ENCODE data around the gene ASIC3.
"Not testable (repeated sequence)": the region's sequence is repeated elsewhere in the genome, so short reads cannot be mapped to it uniquely, and the experiment has no call there.

The ASIC3 gene

GRCh38 chr7:151047976-151048815 lies at the start of gene ASIC3:
Gene ASIC3 (plus strand): TSS chr7:151048531. CDS start chr7:151048886, 355 bp downstream.
- DNase-seq: no peak

DNA sequence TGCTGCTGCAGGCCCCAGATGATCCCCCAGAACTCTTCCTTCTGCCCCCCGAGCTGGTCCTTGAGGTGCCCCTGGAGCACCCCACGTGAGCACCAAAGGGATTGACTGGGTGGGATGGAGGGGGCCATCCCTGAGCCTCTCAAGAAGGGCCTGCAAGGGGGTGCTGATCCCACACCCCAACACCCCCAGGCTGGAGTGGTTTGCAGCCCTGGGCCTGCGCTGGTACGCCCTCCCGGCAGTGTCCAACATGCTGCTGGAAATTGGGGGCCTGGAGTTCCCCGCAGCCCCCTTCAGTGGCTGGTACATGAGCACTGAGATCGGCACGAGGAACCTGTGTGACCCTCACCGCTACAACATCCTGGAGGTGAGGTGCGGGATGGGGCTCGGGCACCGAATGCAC lies 49.3 kb upstream of the ASIC3 start:
- no peak for DNase-seq

- peak; percentile 48 to 54 for DNase-seq
Measured at GRCh38 chr7:150999497-151000230, 48.7 kb upstream of the ASIC3 start.

- no peak for DNase-seq
Measured at GRCh38 chr7:151000897-151001495, 47.3 kb upstream of the ASIC3 start.

GRCh38 chr7:151001546-151001945 lies 46.8 kb upstream of the ASIC3 start:
- no peak for DNase-seq

DNA sequence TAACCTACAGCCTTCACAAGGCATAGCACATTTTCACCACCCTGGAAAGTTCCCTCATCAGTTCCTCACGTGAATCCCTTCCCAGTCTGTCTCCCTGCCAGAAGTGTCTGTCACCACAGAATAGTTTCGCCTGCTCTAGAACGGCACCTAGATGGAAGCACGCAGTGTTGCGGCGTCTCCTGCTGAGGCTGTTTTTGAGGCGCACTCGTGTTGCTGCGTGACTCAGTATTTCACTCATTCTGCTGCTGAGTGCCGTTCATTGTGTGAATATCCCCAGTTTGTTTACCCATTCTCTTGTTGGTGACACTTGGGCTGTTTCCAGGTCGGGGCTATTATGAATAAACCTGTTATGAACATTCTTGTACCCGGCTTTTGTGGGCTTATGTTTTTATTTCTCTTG lies 44.8 kb upstream of the ASIC3 start:
- no peak for DNase-seq

- no peak for DNase-seq
Measured at GRCh38 chr7:151005566-151005965, 42.8 kb upstream of the ASIC3 start.

GRCh38 chr7:151006590-151007300 lies 41.6 kb upstream of the ASIC3 start:
- no peak for DNase-seq

DNA sequence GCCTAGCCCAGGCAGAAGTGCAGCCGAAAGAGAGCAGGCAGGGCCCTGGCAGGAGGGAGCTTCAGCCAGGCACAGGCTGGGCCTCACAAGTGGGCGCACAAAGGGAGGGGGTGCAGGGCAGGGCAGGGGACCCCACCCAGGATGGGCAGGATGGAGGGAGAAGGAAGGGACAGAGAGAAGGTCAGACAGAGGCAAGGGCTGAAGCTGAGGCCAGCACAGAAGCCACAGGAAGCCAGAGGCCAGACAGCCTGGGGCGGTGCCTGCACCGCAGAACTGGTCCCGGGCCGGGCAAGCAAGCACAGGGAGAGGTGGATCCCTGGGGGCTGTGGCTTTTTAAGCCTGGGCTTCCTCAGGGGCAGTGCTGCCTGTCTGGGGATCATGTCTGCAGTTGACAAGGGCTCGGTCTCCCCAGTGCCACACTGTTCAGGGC lies 40.8 kb upstream of the ASIC3 start:
- no peak for DNase-seq

DNA sequence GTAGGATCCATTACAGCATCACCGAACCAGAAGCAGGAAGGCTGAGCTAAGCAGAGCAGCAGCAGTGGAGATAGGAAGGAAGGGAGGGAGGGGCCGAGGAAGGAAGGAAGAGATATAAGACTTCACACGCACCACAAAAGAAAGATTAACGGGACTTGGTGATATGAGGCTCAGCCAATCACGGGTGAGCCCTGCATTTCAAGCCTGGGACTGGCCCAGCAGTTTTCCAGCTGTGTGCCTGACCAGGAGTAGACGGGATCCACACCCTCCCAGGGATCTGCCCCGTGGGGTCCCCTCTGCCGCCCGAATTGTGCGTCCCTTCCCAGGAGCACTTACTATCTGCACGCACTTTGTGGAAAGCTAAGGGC lies 40.2 kb upstream of the ASIC3 start:
- peak; percentile 25 to 62 for DNase-seq

GRCh38 chr7:151008511-151009323 lies 39.6 kb upstream of the ASIC3 start:
- DNase-seq: peak; percentile 79 to 87

GRCh38 chr7:151009327-151010036 lies 38.8 kb upstream of the ASIC3 start:
- no peak for DNase-seq

DNA sequence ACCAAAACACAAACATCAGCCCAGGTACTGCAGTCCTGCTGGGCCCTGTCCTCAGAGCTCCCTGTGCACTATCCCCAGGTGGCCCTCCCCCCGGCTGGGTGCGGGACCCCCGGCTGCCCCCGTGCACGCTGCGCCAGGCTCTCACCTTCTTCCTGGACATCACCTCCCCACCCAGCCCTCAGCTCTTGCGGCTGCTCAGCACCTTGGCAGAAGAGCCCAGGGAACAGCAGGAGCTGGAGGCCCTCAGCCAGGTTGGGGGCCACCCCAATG lies 38.4 kb upstream of the ASIC3 start:
- DNase-seq: no peak

GRCh38 chr7:151010307-151011096 lies 37.8 kb upstream of the ASIC3 start:
- DNase-seq: peak; percentile 44 to 50

DNA sequence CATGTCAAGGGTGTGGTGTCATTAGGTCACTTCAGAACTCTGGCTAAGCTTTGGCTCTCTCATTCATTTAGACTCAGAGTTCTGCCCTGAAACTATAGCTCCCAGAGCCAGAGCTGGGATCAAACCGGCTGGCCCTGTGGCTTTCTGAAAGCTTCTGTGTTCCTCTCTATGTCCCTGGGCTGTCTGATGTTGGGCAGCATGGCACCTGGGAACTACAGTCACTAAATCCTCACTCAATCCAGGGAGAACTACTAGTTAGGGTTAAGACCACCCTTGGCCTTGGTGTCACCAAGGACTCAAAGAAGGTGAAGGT lies 37.3 kb upstream of the ASIC3 start:
- peak in 1 of 2 donors; percentile 48 for DNase-seq

GRCh38 chr7:151011616-151012015 lies 36.7 kb upstream of the ASIC3 start:
- DNase-seq: not testable (repeated sequence)

GRCh38 chr7:151012031-151012692 lies 36.2 kb upstream of the ASIC3 start:
- no peak for DNase-seq

- peak in 1 of 2 donors; percentile 31 for DNase-seq
Measured at GRCh38 chr7:151012911-151013347, 35.4 kb upstream of the ASIC3 start.

DNA sequence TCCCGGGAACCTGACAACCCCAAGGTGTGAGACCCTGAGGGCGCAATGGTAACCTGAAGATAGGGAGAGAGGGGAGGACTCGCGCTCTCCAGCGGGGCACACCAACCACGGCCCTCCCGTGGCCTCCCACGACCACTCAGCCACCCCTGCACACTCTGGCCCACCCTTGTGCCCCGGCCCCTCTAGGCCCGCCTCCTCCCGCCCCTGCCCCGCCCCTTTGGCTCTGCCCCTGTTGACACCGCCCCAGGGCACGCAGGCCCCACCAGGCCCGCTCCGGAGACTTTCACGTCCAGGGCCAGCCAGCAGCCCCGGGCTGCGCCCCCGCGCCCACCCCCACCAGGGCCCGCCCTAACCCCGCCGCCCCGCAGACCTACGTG lies 35.0 kb upstream of the ASIC3 start:
- no peak for DNase-seq

DNA sequence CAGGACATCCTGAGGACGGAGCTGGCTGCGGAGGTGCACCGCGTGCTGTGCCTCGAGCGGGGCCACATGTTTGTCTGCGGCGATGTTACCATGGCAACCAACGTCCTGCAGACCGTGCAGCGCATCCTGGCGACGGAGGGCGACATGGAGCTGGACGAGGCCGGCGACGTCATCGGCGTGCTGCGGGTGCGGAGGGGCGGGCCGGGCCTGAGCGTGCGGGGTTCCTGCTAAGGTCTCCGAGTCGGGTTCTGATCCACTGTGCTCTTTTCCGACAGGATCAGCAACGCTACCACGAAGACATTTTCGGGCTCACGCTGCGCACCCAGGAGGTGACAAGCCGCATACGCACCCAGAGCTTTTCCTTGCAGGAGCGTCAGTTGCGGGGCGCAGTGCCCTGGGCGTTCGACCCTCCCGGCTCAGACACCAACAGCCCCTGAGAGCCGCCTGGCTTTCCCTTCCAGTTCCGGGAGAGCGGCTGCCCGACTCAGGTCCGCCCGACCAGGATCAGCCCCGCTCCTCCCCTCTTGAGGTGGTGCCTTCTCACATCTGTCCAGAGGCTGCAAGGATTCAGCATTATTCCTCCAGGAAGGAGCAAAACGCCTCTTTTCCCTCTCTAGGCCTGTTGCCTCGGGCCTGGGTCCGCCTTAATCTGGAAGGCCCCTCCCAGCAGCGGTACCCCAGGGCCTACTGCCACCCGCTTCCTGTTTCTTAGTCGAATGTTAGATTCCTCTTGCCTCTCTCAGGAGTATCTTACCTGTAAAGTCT lies 34.4 kb upstream of the ASIC3 start:
- DNase-seq: peak; percentile 95 to 98

All from CD4-positive, alpha-beta T cell treated with Interleukin-1 beta for 1 hour (primary cell).